Astrocyte of the spinal cord (primary cell): ENCODE measurements around the gene ACER2.
A peak's percentile ranks its signal among the peaks of the same experiment; 100 is the strongest.

Source experiments
- DNase-seq: peaks from one replicate; pipeline ENCODE4 v3.0.0; 2011; ENCODE audit warnings: low read depth, low spot score
- H3K4me3 ChIP-seq: 2 replicates; pipeline ENCODE4 v1.5.1; 2011; ENCODE audit warnings: low read depth, mild to moderate bottlenecking, low read length, moderate library complexity
- in situ Hi-C: cut with HindIII; loops from 2 replicates; pipeline ENCODE4 v1.10.0; 2017; ENCODE audit warnings: low sequenced_read_pairs
- TF ChIP-seq, protein P1 (sequence below): IDR thresholded peaks from 2 replicates; pipeline ENCODE4 v1.5.1; 2012; ENCODE audit warnings: low read depth, mild to moderate bottlenecking, low read length, inconsistent platforms

Gene ACER2

DNA sequence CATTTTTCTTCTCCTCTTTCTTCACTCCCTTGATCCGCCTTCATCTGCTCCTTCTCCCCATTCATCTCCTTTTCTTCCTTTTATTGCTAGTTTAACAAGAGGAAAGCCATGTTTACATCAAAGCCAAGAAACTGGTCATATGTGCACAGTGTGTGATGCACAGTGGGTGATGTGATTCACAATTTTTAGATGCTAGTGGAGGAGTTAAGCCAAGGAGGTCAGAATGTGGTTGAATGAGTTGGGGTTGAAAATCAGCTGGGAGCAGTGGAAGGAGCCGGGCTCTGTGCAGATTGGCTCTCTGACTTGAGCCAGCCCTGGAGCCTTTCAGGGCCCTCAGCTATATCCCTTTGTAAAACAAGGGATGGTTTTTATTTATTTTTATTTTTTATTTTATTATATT, 7.3 kb downstream of the ACER2 start:
- peak; percentile 82 for DNase-seq
- TF ChIP-seq, protein P1, sequence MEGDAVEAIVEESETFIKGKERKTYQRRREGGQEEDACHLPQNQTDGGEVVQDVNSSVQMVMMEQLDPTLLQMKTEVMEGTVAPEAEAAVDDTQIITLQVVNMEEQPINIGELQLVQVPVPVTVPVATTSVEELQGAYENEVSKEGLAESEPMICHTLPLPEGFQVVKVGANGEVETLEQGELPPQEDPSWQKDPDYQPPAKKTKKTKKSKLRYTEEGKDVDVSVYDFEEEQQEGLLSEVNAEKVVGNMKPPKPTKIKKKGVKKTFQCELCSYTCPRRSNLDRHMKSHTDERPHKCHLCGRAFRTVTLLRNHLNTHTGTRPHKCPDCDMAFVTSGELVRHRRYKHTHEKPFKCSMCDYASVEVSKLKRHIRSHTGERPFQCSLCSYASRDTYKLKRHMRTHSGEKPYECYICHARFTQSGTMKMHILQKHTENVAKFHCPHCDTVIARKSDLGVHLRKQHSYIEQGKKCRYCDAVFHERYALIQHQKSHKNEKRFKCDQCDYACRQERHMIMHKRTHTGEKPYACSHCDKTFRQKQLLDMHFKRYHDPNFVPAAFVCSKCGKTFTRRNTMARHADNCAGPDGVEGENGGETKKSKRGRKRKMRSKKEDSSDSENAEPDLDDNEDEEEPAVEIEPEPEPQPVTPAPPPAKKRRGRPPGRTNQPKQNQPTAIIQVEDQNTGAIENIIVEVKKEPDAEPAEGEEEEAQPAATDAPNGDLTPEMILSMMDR = no peak
- in situ Hi-C loops = no loop called here
- H3K4me3 ChIP-seq = no peak overlapping the region

DNA sequence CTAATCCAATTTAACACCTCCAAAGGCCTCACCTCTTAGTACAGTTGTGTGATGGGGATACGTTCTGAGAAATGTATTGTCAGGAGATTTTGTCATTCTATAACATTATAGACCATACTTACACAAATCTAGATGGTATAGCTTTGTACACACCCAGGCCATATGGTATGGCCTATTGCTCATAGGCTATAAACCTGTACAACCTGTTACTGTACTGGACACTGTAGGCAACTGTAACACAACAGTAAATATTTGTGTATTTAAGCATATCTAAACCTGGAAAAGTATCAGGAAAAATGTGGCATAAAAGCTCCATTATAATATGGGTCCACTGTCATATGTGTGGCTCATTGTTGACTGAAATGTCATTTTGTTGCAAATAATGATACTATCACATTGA, 12.1 kb downstream of the ACER2 start:
- no peak overlapping the region for H3K4me3 ChIP-seq
- in situ Hi-C loops = no loop called here
- DNase-seq = no peak
- TF ChIP-seq, protein P1 = no peak

DNA sequence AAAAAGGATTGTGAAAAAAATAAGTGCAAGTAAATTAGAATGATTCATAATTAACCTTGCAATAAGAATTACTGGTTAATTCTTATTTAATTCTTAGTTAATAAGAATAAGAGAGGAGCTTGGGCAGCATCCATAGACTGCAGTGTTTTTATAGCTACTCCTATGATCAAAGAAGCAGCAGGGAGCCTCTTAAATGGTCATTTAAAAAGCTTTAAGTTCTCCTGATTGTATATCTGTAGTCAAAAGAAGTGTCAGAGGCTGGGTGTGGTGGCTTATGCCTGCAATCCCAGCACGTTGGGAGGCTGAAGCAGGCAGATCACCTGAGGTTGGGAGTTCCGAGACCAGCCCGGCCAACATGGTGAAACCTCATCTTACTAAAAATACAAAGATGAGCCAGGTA, 14.4 kb downstream of the ACER2 start:
- in situ Hi-C loops = no loop called here
- TF ChIP-seq, protein P1 = no peak
- no peak for DNase-seq
- H3K4me3 ChIP-seq = no peak overlapping the region

DNA sequence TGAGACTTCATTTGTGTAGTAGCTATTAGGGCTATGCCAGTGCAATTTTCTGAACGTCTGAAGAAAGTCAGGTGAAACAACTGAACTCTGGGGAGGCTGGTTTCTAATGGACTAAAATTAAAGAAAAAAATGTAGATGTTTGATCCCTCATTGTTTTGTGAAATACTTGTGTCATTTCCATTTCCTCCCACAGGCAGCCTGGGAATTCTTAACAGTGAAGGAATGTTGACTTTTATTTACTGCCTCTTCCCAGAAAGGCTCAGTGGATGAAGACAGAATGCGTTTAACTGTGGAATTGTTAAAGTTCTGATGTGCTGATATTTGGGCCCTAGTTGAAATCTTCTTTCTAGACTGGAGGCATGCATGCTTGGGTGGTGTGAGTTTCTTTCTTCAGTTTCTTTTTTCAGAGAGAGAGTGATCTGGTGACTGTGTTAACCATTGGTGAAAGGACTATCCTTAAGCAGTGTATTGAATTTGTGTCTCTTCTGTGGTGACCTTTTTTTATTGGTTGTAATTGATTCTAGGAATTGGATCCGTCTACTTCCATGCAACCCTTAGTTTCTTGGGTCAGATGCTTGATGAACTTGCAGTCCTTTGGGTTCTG, 15.5 kb downstream of the ACER2 start:
- no peak overlapping the region for H3K4me3 ChIP-seq
- in situ Hi-C loops = no loop called here
- no peak for DNase-seq
- TF ChIP-seq, protein P1 = no peak

DNA sequence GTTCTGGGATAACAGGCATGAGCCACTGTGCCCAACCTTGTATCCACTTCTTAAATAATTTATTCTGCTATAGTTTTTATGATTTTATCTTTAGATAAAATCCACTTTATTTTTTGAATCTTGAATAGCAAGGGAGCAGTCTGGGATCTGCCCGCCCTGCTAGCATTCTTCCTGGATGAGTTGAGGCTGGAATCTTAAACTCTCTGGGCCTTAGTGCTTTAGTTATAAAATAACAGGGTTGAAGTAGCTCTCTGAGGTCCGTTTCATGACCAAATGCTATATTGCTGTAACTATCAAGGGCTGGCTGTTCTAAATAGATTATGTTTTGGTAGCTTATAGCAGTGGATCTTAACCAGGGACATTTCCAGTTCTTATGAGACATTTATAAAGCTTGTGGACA, 20.8 kb downstream of the ACER2 start:
- no peak overlapping the region for H3K4me3 ChIP-seq
- no peak for DNase-seq
- TF ChIP-seq, protein P1 = no peak
- in situ Hi-C loops = no loop called here

DNA sequence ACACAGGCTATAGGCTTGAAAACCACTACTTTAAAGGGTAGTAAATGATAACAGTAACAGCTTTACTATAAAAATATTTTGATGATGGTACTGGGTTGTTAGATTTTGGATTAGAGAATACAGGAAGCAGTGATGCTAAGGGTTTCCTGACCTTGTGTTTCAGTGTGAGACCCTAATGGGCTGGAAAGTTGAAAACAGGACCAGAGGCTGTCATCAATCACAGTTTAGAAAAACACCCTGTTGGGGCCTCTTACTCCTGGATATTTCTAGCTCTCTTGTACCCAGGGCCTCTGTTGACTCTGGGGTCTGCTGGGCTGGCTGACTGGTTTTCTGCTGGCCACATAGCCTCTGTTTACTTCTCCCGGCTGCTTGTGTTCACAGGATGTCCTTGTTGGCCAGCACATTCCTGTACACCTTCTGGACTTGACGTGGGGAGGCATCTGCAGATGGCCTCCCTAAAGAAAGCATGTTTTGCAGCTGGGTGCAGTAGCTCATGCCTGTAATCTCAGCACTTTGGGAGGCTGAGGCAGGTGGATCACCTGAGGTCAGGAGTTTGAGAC, 21.5 kb downstream of the ACER2 start:
- H3K4me3 ChIP-seq = no peak overlapping the region
- TF ChIP-seq, protein P1 = no peak
- no peak for DNase-seq
- in situ Hi-C loops = no loop called here
